ENCODE results near the gene ZFYVE21.

DNA sequence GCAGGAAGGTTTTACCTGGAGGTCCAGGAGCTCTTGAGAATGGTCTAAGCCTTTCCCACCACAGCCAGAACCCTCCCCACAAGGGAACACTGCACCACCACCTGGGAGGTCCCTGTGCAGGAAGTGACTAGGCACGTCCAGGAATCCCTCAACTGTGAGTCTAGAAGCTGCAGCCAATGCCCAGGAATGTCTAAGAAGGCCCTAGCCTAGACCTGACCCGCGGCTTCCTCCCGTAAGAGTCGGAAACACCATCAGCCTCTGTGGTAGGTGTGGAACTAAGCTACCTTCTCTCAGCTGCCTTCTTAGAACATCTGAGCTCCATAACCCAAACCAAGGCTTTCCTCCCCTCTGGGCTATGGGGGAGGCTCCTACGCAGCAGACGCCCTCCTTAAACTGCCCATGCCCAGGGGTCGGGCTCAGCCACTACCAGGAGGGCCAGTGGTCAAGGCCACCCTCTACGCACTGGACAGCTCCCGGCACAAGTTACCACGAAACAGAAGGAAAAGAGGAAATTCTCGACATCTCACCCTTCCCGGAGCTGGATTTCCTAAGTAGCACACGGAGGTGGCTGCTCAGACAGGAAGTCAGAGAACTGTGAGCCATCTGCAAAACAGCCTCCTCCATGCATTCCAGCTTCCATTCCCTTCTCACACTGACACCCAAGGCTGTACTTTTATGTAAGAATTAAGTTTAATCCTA is 25.5 kb downstream of the ZFYVE21 start:
- TF ChIP-seq, protein P1, sequence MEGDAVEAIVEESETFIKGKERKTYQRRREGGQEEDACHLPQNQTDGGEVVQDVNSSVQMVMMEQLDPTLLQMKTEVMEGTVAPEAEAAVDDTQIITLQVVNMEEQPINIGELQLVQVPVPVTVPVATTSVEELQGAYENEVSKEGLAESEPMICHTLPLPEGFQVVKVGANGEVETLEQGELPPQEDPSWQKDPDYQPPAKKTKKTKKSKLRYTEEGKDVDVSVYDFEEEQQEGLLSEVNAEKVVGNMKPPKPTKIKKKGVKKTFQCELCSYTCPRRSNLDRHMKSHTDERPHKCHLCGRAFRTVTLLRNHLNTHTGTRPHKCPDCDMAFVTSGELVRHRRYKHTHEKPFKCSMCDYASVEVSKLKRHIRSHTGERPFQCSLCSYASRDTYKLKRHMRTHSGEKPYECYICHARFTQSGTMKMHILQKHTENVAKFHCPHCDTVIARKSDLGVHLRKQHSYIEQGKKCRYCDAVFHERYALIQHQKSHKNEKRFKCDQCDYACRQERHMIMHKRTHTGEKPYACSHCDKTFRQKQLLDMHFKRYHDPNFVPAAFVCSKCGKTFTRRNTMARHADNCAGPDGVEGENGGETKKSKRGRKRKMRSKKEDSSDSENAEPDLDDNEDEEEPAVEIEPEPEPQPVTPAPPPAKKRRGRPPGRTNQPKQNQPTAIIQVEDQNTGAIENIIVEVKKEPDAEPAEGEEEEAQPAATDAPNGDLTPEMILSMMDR (IDR thresholded peaks at IDR 0.05 in 2 of 3, conservative IDR thresholded peaks at IDR 0.05 in 1 of 3; ENCODE audit: borderline replicate concordance in 1 of 3, insufficient read depth in 1 of 3, low read depth in 2 of 3, low read length in 2 of 3), result no peak
- TF ChIP-seq POLR2A (IDR thresholded peaks at IDR 0.05; ENCODE audit: borderline replicate concordance, extremely low read depth, insufficient read depth, insufficient read length), result no peak
